GM18508 (cell line): ENCODE measurements around the gene SPTSSA.

Source experiments
- ATAC-seq: cut with Tn5 transposase; IDR thresholded peaks from one replicate; pipeline ENCODE4 v1.9.1; 2021; ENCODE audit warnings: moderate number of reproducible peaks; ENCODE audit not compliant: insufficient read depth, unreplicated experiment

The SPTSSA gene

GRCh38 chr14:34474187-34474679, 12.2 kb upstream of the SPTSSA start:
- ATAC-seq, result no peak

DNA sequence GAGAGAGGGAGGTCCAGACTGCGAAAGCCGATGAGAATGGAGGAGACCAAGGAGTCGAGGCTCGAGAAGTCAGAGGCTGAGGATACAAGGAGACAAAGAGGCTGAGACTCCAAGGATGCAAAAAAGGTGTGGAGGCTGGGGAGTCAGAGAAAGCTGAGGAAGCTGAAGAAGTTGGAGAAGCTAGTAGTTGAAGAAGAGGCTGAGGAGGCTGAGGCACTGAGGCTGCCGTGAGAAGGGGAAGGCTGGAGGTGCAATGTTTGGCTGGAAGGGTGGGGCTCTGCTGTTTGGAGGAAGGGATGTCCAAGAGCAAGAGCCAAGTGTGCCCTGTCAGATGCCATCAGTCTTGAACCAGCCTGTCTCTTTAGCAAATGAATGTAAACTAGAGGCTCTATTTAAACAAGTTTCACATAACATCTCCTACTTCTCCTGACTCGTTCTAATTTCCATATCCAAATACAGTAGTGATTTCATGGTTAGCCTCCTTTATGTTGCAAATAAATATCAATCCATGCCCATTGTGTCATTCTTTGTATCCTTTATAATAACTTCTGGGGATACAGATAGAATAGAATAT, 10.8 kb upstream of the SPTSSA start:
- ATAC-seq, result no peak

DNA sequence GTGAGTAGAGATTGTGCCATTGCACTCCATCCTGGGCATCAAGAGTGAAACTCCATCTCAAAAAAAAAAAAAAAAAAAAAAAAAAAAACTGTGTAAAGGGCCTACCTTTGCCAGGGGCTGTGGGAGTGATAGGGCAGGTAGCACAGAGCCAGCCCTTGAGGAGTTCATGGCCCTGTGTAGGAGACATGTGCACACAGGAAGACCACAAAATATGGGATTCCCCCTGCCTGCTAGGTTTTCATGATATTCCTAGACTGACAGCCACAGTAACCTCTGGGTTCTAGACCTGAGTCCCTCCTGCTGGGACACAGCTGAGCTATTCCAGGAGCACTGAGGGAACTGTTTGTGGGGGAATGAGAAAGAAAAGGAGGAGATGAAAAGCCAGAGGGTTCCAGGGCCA, 8.3 kb upstream of the SPTSSA start:
- no peak for ATAC-seq

DNA sequence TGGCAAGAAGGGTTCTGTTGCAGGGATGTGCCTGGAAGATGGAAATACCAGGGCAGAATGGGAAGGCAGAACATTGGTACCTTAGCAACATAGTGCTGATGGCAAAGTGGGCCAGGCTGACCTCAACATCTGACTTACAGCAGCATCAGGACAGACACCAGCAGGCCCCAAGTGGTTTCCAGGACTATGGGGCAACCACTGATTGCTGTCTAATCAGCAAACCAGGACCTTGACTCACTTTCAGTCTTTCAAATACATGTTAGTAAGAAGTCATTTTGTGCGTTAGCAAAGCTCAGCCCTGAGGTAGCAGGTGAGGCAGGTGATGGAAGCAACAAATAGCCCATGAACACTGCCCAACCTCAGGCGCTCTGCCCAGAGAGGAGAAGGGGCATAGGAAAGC, 4.7 kb upstream of the SPTSSA start:
- ATAC-seq, result no peak

GRCh38 chr14:34465069-34465859, 3.2 kb upstream of the SPTSSA start:
- ATAC-seq, result no peak

GRCh38 chr14:34463598-34463961, 1.5 kb upstream of the SPTSSA start:
- no peak for ATAC-seq

DNA sequence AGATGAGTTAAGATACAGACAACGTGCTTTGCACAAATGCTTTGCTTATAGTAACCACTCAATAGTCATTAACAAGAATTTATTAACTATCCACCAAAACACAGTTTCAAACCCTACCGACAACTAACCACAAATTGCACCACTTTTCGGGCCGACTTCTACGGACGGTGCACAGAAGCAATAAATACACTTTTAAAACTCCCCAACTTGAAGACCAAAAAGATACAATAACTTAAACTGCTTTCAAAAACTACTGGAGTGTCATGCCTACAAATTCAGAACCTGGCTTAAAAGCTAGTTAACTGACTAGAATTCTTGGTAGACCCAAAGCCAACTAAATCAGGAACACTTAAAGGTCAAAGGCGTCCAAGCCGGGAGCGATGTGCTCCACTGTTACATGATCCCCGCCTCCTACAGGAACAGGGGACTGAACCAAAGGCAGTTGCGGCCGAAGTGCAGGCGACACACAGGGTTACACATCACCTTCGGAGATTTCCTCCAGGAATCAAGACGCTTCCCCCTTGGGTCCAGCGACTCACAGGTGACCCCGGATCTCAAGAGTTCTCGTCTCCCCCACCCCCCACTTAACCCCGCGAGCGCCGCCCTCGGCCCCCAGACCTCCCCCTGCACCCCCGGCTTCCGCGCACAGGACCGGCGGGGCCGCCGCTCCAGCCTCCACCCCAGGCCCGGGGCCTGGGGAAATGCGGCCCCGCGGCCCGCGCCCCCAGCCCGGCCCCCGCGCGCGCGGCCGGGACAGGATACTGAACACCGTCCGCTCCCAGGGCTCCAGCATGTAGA, 507 bp downstream of the SPTSSA start:
- ATAC-seq, result no peak

GRCh38 chr14:34460841-34461240, 1.2 kb downstream of the SPTSSA start:
- no peak for ATAC-seq

GRCh38 chr14:34460295-34460694, 1.7 kb downstream of the SPTSSA start:
- no peak for ATAC-seq

- ATAC-seq, result no peak
Observed at GRCh38 chr14:34457186-34457585, 4.9 kb downstream of the SPTSSA start.

GRCh38 chr14:34453226-34453625, 8.8 kb downstream of the SPTSSA start:
- no peak for ATAC-seq

GRCh38 chr14:34452258-34452822, 9.7 kb downstream of the SPTSSA start:
- no peak for ATAC-seq

DNA sequence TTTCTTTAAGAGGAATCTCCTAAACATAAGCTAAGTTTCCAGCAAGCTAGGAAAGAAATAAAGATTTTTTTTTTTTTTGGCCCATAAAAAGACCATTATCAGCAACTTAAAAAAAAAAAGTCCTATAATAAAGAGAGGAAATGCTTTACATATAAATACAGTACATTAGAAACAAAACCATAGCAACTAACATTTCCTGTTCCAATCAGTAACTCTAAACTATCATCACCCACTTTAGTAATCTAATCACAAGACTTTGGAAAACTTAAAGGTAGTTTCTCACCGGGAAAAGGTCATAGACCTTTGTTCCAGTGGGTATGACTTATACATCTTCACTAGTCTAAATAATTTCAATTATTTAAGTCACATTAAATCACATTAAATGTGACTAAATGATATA, 11.1 kb downstream of the SPTSSA start:
- no peak for ATAC-seq

- no peak for ATAC-seq
Observed at GRCh38 chr14:34450542-34450915, 11.5 kb downstream of the SPTSSA start.

GRCh38 chr14:34449819-34450541, 12.1 kb downstream of the SPTSSA start:
- no peak for ATAC-seq

DNA sequence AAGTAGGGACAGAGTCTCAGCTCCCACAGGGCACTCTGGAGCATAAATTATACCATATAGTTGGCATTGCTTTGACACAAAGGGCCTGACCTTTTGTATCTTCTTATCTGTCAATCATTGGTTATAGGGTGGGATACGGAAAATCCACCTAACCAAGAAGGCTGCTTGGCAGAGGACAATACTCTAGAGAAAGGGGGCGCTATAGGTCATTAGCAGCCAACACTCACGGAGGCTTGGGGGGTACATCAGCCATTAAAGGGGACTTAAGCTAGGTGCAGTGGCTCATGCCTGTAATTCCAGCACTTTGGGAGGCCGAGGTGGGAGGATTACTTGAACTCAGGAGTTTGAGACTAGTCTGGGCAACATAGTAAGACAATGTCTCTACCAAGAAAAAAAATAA, 22.9 kb downstream of the SPTSSA start:
- ATAC-seq, result no peak

GRCh38 chr14:34438438-34438837, 23.6 kb downstream of the SPTSSA start:
- no peak for ATAC-seq

GRCh38 chr14:34437729-34438080, 24.3 kb downstream of the SPTSSA start:
- ATAC-seq, result no peak

DNA sequence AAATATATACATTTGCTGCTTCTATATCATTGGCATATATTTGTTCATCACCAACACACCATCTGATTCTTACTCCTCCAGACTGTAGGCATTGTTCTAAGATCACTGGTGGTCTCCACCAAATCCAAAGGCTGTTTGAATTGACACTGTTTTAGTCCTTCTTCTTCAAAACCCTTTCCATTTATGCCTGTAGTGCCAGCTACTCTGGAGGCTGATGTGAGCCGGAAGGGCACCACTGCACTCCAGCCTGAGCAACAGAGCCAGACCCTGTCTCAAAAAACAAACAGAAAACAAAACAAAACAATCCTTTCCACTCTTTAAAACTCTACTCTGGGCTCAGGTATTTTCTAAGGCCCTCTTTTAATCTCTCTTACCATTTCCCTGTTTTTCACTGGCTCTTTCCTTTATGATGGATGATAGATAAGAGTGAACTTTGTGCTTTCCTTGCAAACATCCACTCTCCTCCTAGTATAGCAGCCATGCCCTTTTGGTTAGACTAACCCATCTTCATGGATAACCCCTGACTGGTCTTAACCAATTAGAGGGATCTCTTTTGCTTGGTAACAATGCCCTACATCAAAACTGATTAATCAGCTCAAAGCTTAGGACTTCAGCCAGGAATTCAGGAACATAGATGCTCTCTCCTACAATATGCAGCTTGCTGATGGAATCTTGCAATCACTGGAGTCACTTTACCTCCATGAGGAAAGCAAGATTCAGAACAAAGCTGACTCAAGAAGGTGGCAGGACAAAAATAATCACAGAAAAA, 24.9 kb downstream of the SPTSSA start:
- ATAC-seq, result no peak
